ENCODE measurements around the gene L2HGDH.

- TF ChIP-seq CTCF (conservative IDR thresholded peaks at IDR 0.05; ENCODE audit: low read length) (no peak), EZH2phosphoT487 (IDR thresholded peaks at IDR 0.05; ENCODE audit: borderline replicate concordance, low read depth, low read length) (no peak)
These were observed 78.7 kb downstream of the L2HGDH start for GRCh38 chr14:50233166-50233950.
